GM10248 (cell line): Measurements from ENCODE around the gene CAMK1D.
A peak's percentile ranks its signal among the peaks of the same experiment; 100 is the strongest.

Source experiments
- CTCF ChIA-PET: fragments of 300-600 bp; sonication (Branson Sonifier 250); formaldehyde crosslinking; extraction: SDS; loops from one replicate; lab custom pipeline; 2021; ENCODE audit warnings: antibody characterized with exemption; lab: Yijun Ruan, JAX
- POLR2A ChIA-PET: fragments of 350-650 bp; sonication (Branson Sonifier 250); formaldehyde crosslinking; extraction: SDS; loops from one replicate; lab custom pipeline; 2020; ENCODE audit warnings: antibody characterized with exemption; lab: Yijun Ruan, JAX
- DNase-seq: peaks from one replicate; pipeline ENCODE4 v3.0.0; 2012; ENCODE audit errors: extremely low spot score
- TF ChIP-seq, protein P1 (sequence below): IDR thresholded peaks from 2 replicates; pipeline ENCODE4 v1.5.1; 2012; ENCODE audit warnings: mild to moderate bottlenecking, low read depth; ENCODE audit errors: extremely low read depth, missing control alignments, control extremely low read depth

CAMK1D gene

DNA sequence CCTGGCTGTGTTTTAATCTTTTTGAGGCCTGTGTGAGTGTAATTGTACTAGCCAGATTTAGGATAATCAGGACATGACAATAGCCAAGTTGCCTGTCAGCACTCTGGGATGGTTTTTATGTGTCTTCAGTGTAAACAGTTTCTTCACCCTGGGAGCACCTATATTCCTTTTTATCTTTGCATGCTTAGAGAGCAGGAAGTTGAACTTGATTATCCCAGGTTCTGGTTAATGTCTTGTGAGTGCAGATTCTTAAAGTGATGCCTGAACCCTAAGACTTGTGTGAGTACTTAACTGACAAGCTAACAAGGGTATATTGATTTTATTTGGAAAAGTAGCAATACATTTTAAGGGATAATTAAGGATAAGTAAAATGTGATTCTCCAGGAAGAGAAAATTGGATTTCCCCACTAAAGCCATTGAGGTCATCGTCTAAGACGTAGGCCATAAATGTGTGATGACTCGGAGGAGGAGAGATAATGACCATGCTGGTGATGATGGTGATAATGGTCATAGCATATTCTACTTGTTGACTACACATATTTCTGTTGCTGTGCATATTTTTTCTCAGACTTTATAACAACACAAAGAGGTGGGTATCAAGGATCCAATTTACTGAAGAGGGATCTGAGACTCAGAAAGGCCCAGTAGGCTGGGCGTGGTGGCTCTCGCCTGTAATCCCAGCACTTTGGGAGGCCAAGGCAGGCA lies 234.7 kb downstream of the CAMK1D start:
- ChIA-PET POLR2A (no interaction called here), CTCF (no interaction called here)

DNA sequence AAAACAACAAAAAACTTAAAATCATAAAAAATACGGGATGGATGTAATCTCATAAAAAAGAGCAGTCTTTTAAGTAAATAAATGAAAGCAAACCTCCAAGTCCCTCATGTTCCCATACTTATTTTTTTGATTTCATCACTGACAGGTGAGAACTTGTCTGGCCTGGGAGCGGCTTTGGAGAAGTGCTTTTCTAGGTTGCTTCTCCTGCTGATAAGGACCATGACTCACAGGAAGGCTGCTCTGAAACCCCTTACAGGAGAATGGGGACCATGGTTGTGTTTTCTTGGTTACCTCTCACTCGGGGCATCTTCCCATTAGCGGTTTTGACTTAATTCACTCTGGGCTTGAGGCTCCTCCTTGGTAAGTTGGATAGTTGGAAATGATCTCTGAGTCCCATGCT lies 237.4 kb downstream of the CAMK1D start:
- no peak for DNase-seq
- ChIA-PET POLR2A (interaction anchor here (0.7 kb wide), 1 partner anchor 9 kb away, joined by 3 read pairs; no protein-coding TSS in a partner anchor), CTCF (interaction anchor here (1.4 kb wide), 1 partner anchor 124 kb away, joined by 3 read pairs; no protein-coding TSS in a partner anchor)
- TF ChIP-seq, protein P1, sequence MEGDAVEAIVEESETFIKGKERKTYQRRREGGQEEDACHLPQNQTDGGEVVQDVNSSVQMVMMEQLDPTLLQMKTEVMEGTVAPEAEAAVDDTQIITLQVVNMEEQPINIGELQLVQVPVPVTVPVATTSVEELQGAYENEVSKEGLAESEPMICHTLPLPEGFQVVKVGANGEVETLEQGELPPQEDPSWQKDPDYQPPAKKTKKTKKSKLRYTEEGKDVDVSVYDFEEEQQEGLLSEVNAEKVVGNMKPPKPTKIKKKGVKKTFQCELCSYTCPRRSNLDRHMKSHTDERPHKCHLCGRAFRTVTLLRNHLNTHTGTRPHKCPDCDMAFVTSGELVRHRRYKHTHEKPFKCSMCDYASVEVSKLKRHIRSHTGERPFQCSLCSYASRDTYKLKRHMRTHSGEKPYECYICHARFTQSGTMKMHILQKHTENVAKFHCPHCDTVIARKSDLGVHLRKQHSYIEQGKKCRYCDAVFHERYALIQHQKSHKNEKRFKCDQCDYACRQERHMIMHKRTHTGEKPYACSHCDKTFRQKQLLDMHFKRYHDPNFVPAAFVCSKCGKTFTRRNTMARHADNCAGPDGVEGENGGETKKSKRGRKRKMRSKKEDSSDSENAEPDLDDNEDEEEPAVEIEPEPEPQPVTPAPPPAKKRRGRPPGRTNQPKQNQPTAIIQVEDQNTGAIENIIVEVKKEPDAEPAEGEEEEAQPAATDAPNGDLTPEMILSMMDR, result no peak

More for the DNA sequence above, 234.7 kb downstream of the CAMK1D start:
- DNase-seq, result no peak
- TF ChIP-seq, protein P1, result no peak

DNA sequence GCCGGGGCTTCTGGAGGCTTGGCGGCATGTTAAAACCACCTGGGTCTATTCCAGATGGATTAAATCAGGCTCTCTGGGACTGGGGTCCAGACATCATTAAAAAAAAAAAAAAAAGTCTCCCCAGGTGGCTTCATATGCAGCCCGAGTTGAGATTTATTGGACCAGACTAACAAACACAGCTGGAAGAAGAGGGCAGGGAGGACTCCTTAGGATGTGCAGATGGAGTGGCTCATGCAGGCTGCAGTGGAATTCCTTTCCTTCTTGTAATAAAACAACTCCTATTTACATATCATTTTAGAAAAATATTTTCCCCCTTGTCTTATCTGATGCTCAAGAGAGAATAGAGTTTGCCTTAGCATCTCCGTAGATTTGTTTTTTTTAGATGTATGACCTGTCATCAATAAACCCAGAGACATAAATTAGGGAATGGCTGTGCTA lies 238.1 kb downstream of the CAMK1D start:
- POLR2A ChIA-PET, result interaction anchor here (0.7 kb wide), 1 partner anchor 9 kb away, joined by 3 read pairs; no protein-coding TSS in a partner anchor
- no peak for DNase-seq
- TF ChIP-seq, protein P1, result no peak
- CTCF ChIA-PET, result interaction anchor here (1.1 to 1.4 kb wide), 5 partner anchors 23 to 125 kb away, joined by 3 to 4 read pairs (median 3); no protein-coding TSS in a partner anchor

DNA sequence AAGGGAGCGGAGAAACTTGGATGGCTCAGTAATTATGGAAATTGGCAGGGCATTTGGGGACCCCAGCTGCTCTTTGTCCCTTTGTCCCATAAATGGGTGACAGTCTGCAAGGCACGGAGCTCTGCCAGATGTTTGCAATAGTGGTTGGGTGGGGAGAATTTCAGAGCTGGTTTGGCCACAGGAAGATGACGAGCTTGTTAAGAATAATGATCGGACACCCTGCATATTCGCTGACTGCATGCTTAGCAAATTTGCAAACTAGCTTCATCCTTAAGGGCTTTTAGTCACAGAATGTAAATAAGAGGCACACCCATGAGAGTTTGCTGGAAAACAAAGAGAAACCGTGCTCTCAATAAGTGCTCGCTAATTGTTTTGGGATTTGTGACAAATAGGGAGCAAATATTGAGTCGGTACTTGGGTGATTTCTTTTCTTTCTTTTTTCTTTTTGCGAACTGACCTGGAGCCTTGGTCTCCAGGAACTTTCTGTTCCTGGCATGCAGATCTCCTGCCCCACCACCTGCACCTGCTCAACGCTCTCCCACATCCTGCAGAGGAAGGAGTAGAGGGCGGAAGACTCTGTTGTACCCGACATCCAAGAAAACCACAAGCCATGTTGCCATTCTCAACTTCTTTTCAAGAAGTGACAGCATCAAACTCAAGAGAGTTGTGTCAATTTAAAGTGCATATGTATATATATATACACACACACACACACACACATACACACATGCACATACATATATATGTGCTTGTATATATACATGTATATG lies 238.9 kb downstream of the CAMK1D start:
- ChIA-PET CTCF (interaction anchor here (1.1 to 1.4 kb wide), 5 partner anchors 24 to 126 kb away, joined by 3 to 4 read pairs (median 3); no protein-coding TSS in a partner anchor), POLR2A (interaction anchor here (0.9 kb wide), 1 partner anchor 15 kb away, joined by 3 read pairs; no protein-coding TSS in a partner anchor)
- TF ChIP-seq, protein P1, result no peak
- peak; percentile 32 for DNase-seq

DNA sequence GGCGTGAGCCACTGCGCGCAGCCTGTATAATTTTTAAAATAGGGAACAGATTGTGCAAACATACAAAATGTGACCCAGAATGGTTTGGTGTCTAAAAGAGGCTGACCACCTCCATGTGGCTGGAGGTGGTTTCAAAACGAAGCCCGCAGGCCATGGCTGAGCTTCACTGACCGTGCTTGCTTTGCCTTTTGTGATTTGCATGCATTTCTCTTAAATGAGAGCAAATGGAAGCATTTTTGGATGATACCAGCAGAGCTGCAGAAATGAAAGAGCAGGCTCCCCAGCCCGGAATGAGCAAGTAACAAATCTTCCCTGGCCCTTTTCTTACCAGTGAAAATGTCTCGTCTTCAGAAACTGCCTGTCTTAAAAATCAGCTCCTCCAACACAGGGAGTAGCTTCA lies 239.9 kb downstream of the CAMK1D start:
- POLR2A ChIA-PET, result interaction anchor here (0.9 kb wide), 1 partner anchor 16 kb away, joined by 3 read pairs; no protein-coding TSS in a partner anchor
- CTCF ChIA-PET, result interaction anchor here (0.8 to 1.2 kb wide), 2 partner anchors 24 to 67 kb away, joined by 3 read pairs; no protein-coding TSS in a partner anchor
- TF ChIP-seq, protein P1, result no peak
- peak; percentile 43 for DNase-seq

DNA sequence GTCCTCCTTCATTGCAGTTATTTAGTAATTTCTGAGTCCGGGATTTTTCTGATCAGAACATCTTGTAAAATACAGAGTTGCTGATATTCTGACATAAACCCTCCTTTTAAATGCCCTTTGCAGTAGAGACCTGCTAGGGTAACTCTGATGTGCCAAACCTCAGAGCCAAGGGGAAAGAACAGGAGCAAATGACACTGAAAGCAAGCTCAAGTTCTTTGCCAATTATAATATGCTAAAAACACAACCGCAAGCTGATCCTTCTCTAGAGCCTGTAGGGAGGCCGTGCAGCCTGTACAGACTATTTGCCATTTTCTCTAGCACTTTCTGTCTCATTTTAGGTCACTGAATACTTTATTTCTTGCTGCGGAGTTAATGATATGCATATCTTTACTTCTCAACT lies 240.4 kb downstream of the CAMK1D start:
- TF ChIP-seq, protein P1, result no peak
- ChIA-PET POLR2A (no interaction called here), CTCF (interaction anchor here (0.8 to 1.2 kb wide), 2 partner anchors 24 to 66 kb away, joined by 3 read pairs; no protein-coding TSS in a partner anchor)
- no peak for DNase-seq
